Measurements from ENCODE around the gene POU2AF1. TPM values are rescaled to one million over a fixed set of nuclear protein-coding genes. Genes with fewer than 3 reads are reported as not detected.

The POU2AF1 gene
- total RNA-seq, 1 donor from 2014 or later = not detected

DNA sequence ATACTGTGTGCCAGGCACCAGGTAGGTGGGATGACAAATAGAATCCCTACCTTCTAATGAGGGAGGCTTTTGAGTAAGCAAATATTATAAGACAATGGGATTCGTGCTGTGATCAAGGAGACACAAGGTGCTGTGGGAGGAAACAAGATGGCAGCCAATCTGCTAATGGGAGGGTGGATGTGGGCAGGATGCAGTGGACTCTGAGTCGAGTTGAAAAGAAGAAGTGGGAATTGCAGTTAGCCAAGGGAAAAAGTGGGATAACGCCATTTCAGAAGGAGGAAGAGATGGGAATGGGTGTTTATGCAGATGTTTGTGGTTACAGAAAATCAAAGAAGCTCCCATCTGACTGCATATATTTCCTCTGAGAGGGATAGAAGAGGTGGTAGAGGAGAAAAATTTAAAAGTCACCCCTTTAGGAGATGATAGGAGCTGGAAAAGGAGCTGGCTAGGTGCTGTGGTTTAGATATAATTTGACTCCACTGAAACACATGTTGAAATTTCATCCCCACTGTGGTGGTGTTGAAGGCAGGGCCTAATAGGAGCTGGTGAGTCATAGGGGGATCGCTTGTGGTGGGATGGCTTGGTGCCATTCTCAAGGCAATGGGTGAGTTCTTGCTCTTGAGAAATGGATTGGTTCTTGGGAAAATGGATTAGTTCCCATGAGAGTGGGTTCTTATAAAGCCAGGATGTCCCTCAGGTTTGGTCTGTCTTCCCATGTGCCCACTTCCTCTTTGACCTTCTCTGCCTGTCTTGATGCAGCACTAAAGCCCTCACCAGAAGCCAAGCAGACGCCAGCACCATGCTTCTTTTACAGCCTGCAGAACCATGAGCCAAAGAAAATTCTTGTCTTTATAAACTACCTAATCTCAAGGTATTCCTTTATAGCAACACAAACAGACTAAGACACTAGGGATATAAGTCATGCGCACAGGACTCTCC is 30.0 kb upstream of the POU2AF1 start:
- Mint-ChIP-seq H3K9me3 (ENCODE audit: low read depth) (no peaks in the 10 kb centered on the region), H3K36me3 (ENCODE audit: low read depth) (no peaks in the 10 kb centered on the region), H3K4me1 (ENCODE audit: low read depth) (no peaks in the 10 kb centered on the region), H3K27me3 (ENCODE audit: low read depth) (peaks cover 41% of the 10 kb centered on the region), H3K27ac (ENCODE audit: unreplicated experiment) (no peak overlapping the region), H3K4me3 (ENCODE audit: unreplicated experiment) (no peak overlapping the region)
- no peak for DNase-seq (ENCODE audit: low spot score)
- TF ChIP-seq, protein P1, sequence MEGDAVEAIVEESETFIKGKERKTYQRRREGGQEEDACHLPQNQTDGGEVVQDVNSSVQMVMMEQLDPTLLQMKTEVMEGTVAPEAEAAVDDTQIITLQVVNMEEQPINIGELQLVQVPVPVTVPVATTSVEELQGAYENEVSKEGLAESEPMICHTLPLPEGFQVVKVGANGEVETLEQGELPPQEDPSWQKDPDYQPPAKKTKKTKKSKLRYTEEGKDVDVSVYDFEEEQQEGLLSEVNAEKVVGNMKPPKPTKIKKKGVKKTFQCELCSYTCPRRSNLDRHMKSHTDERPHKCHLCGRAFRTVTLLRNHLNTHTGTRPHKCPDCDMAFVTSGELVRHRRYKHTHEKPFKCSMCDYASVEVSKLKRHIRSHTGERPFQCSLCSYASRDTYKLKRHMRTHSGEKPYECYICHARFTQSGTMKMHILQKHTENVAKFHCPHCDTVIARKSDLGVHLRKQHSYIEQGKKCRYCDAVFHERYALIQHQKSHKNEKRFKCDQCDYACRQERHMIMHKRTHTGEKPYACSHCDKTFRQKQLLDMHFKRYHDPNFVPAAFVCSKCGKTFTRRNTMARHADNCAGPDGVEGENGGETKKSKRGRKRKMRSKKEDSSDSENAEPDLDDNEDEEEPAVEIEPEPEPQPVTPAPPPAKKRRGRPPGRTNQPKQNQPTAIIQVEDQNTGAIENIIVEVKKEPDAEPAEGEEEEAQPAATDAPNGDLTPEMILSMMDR (IDR thresholded peaks at IDR 0.05) = no peak

DNA sequence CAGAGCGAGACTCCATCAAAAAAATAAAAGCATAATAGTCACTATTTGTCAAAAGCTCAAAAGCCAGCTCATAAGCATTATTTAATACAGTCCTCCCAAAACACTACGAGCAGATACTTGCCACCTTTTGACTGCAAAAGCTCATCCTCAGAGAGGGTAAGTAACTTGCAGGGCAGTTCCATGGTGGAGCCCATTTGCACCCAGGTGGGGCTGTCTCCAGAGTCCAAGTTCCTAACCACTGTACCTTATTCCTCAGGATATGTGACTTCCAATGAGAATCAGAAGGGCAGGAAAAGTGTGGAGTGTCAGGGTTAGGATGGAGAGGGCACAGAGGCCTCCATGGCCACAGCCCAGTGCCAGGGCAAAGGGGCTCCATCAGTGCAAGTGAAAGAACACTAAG is 28.6 kb upstream of the POU2AF1 start:
- Mint-ChIP-seq H3K36me3 (ENCODE audit: low read depth) (no peaks in the 10 kb centered on the region), H3K27me3 (ENCODE audit: low read depth) (peaks cover 33% of the 10 kb centered on the region), H3K4me3 (ENCODE audit: unreplicated experiment) (no peak overlapping the region), H3K9me3 (ENCODE audit: low read depth) (no peaks in the 10 kb centered on the region), H3K4me1 (ENCODE audit: low read depth) (no peaks in the 10 kb centered on the region), H3K27ac (ENCODE audit: unreplicated experiment) (no peak overlapping the region)
- no peak for DNase-seq (ENCODE audit: low spot score)
- TF ChIP-seq, protein P1 (IDR thresholded peaks at IDR 0.05) = no peak

DNA sequence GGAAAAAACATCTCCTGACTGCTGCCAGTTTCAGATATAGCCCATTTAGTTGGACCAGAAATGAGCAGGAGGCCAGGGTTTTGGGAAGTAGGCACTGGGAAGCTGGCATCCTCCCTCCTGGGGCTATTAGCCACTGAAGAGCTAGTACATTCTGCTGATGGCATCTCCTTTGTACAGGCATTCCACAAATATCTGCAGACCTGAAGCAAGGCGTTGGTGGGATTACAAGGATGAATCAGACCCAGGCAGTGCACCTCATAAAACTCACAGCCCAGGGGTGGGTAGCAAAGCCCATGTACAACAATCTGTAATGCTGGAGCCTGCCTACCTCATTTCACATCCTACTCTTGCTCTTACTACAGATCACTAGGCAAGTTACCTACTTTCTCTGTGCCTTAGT is 27.5 kb upstream of the POU2AF1 start:
- Mint-ChIP-seq H3K4me3 (ENCODE audit: unreplicated experiment) (no peak overlapping the region), H3K36me3 (ENCODE audit: low read depth) (no peaks in the 10 kb centered on the region), H3K9me3 (ENCODE audit: low read depth) (no peaks in the 10 kb centered on the region), H3K4me1 (ENCODE audit: low read depth) (no peaks in the 10 kb centered on the region), H3K27me3 (ENCODE audit: low read depth) (peaks cover 31% of the 10 kb centered on the region), H3K27ac (ENCODE audit: unreplicated experiment) (no peak overlapping the region)
- TF ChIP-seq, protein P1 (IDR thresholded peaks at IDR 0.05) = no peak
- no peak for DNase-seq (ENCODE audit: low spot score)

DNA sequence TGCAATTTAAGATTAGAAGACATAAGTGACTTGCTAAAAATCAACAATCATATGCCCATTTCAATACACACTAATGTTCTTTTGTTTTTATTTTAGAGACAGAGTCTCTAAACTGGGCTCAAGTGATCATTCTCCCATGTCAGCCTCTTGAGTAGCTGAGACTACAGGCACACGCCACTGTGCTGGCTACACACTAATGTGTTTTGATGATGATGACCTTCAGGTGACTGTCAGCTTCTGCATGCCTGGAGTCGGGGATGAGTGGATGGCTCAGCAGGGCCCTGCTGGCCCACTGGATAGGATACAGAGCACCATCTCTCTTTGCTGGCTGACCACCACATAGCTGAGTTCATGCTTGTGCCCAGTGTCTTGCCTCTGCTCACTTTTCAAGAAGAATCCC is 27.0 kb upstream of the POU2AF1 start:
- Mint-ChIP-seq H3K4me1 (ENCODE audit: low read depth) (no peaks in the 10 kb centered on the region), H3K27ac (ENCODE audit: unreplicated experiment) (no peak overlapping the region), H3K36me3 (ENCODE audit: low read depth) (no peaks in the 10 kb centered on the region), H3K4me3 (ENCODE audit: unreplicated experiment) (no peak overlapping the region), H3K9me3 (ENCODE audit: low read depth) (no peaks in the 10 kb centered on the region), H3K27me3 (ENCODE audit: low read depth) (peaks cover 27% of the 10 kb centered on the region)
- TF ChIP-seq, protein P1 (IDR thresholded peaks at IDR 0.05) = no peak
- DNase-seq (ENCODE audit: low spot score) = no peak

DNA sequence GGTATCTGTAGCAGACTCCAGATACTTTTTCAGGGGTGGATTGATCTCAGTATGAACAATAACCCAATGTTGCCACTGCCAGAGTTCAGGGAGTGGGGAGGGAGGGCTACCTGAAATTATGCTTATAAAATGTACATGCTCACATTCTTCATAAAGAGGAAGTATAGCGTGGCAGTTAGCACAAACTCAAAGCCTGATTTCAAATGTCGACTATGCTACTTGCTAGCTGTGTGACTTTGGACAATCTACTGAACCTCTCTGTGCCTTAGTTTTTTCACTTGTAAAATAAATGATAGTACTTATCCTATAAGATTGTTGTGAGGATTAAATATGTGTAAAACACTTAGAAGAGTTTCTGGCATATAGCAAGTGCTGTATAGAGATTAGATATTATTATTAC is 26.5 kb upstream of the POU2AF1 start:
- Mint-ChIP-seq H3K27me3 (ENCODE audit: low read depth) (peaks cover 23% of the 10 kb centered on the region), H3K4me1 (ENCODE audit: low read depth) (no peaks in the 10 kb centered on the region), H3K4me3 (ENCODE audit: unreplicated experiment) (no peak overlapping the region), H3K36me3 (ENCODE audit: low read depth) (no peaks in the 10 kb centered on the region), H3K9me3 (ENCODE audit: low read depth) (no peaks in the 10 kb centered on the region), H3K27ac (ENCODE audit: unreplicated experiment) (no peak overlapping the region)
- no peak for DNase-seq (ENCODE audit: low spot score)
- TF ChIP-seq, protein P1 (IDR thresholded peaks at IDR 0.05) = no peak

Measured in chondrocyte (in vitro differentiated cells).